T-cell (primary cell): Measurements from ENCODE around the gene ATAD3A. TPM values are rescaled to one million over a fixed set of nuclear protein-coding genes. Genes with fewer than 3 reads are reported as not detected.

Experiments
- ATAC-seq, 4 experiments: fragments of 200-7000 bp in 3 of 4; fragments of 150-1000 bp in 1 of 4; cut with Tn5 transposase; replicated peaks in 1 of 4; 1 replicate in 3 of 4; 2 replicates in 1 of 4; pipeline ENCODE4 v1.10.0; 2021; ENCODE audit warnings: moderate library complexity in 3 of 4, mild to moderate bottlenecking in 2 of 4, moderate number of reproducible peaks in 1 of 4
- CTCF ChIA-PET, 2 donors: fragments of 300-600 bp; sonication (Branson Sonifier 250); formaldehyde crosslinking; loops; one replicate each; lab custom pipeline; 2022; ENCODE audit warnings: antibody characterized with exemption in 2 of 2; lab: Charles Lee
- POLR2A ChIA-PET, 2 donors: fragments of 300-600 bp; sonication (Branson Sonifier 250); formaldehyde crosslinking; loops; one replicate each; lab custom pipeline; 2022; ENCODE audit warnings: antibody characterized with exemption in 2 of 2; lab: Charles Lee
- DNase-seq, 35 experiments: peaks; one replicate each; pipeline versions ENCODE4 v3.0.0 to v3.0.0-alpha.2; 2013 to 2023
- H3K27ac ChIP-seq: one replicate; pipeline ENCODE4 v1.5.1; 2013; ENCODE audit warnings: low read length
- H3K27me3 ChIP-seq, 2 experiments: replicated peaks in 1 of 2; 1 replicate in 1 of 2; 2 replicates in 1 of 2; pipeline versions ENCODE4 v1.6.1 to v1.7.0; 2013; ENCODE audit warnings: low read length in 1 of 2, mixed read lengths in 1 of 2; ENCODE audit not compliant: control insufficient read depth in 2 of 2, insufficient read depth in 2 of 2; ENCODE audit errors: extremely low read depth in 1 of 2
- H3K36me3 ChIP-seq, 2 donors: 1 replicate in 1 of 2; 2 replicates in 1 of 2; pipeline versions ENCODE4 v1.6.1 to v1.7.0; 2013; ENCODE audit warnings: low read length in 1 of 2; ENCODE audit not compliant: control insufficient read depth in 2 of 2, insufficient read depth in 1 of 2; ENCODE audit errors: extremely low read depth in 1 of 2
- H3K4me1 ChIP-seq, 2 experiments: 1 replicate in 1 of 2; 2 replicates in 1 of 2; pipeline versions ENCODE4 v1.6.1 to v1.7.0; 2013; ENCODE audit warnings: low read length in 2 of 2, mixed read lengths in 1 of 2; ENCODE audit not compliant: insufficient read depth in 2 of 2, control insufficient read depth in 1 of 2; ENCODE audit errors: extremely low read depth in 1 of 2
- H3K4me3 ChIP-seq, 2 donors: 1 replicate in 1 of 2; 2 replicates in 1 of 2; pipeline versions ENCODE4 v1.5.1 to v1.7.0; 2013; ENCODE audit warnings: mild to moderate bottlenecking in 2 of 2, low read length in 1 of 2, moderate library complexity in 1 of 2; ENCODE audit not compliant: control insufficient read depth in 1 of 2; ENCODE audit errors: extremely low read depth in 1 of 2
- H3K9me3 ChIP-seq: 2 replicates; pipeline ENCODE4 v1.7.0; 2013
- H3K27ac Mint-ChIP-seq, 2 donors: one replicate each; pipeline ENCODE4 v1.8.0; 2020 to 2021; ENCODE audit warnings: mild to moderate bottlenecking in 2 of 2, mixed read lengths in 2 of 2
- H3K27me3 Mint-ChIP-seq, 2 donors: one replicate each; pipeline ENCODE4 v1.8.0; 2021 to 2022; ENCODE audit warnings: mixed read lengths in 2 of 2
- H3K36me3 Mint-ChIP-seq: one replicate; pipeline ENCODE4 v1.8.0; 2021; ENCODE audit warnings: mixed read lengths
- H3K4me1 Mint-ChIP-seq, 3 donors: one replicate each; pipeline ENCODE4 v1.8.0; 2020 to 2022; ENCODE audit warnings: mixed read lengths in 3 of 3, mild to moderate bottlenecking in 1 of 3
- H3K4me3 Mint-ChIP-seq, 3 donors: one replicate each; pipeline ENCODE4 v1.8.0; 2020 to 2022; ENCODE audit warnings: mild to moderate bottlenecking in 3 of 3, mixed read lengths in 3 of 3, moderate library complexity in 3 of 3
- H3K9me3 Mint-ChIP-seq, 3 donors: one replicate each; pipeline ENCODE4 v1.8.0; 2020 to 2022; ENCODE audit warnings: mixed read lengths in 3 of 3
- WGBS: methylation state at CpG from one replicate; pipeline ENCODE4 v1.1.5; 2013; ENCODE audit warnings: missing lambda C conversion rate; ENCODE audit not compliant: insufficient coverage; 5-methylcytosine and 5-hydroxymethylcytosine counted together
- total RNA-seq, 35 experiments: library from RNA in 6 of 35; stranded (reverse) in 6 of 35; fragments of 120-200 nt in 1 of 35; gene quantifications; one replicate each; pipeline versions ENCODE4 v1.2.1 to v1.2.4 and lab custom pipeline; 2013 to 2026

ATAD3A gene
- total RNA-seq, 5 donors from 2014 or later (not counting 1 experiment from before 2014, with no cell fraction given): 24.6 to 42.5 (median 31.1) TPM

- H3K27me3 ChIP-seq: peaks cover 0 to 7% of the 10 kb centered on the region in 2 experiments
- no peak for DNase-seq
- Mint-ChIP-seq H3K9me3 (no peaks in the 10 kb centered on the region), H3K27ac (no peak overlapping the region), H3K4me1 (peaks cover 4 to 7% (median 4%) of the 10 kb centered on the region in 3 donors), H3K4me3 (no peak overlapping the region), H3K27me3 (no peaks in the 10 kb centered on the region), H3K36me3 (peaks cover 4% of the 10 kb centered on the region)
- H3K4me1 ChIP-seq: peaks cover 0 to 17% of the 10 kb centered on the region in 2 experiments
- ChIA-PET POLR2A (no interaction called here), CTCF (no interaction called here)
- ATAC-seq: no peak
- peaks cover 14 to 16% of the 10 kb centered on the region in 2 donors for H3K36me3 ChIP-seq
- WGBS: 82% methylated on average over 13 of the region's 19 CpGs
- no peak overlapping the region for H3K4me3 ChIP-seq
- no peak overlapping the region for H3K27ac ChIP-seq
- no peaks in the 10 kb centered on the region for H3K9me3 ChIP-seq
Measured at GRCh38 chr1:1543706-1544099, 31.7 kb downstream of the ATAD3A start.

GRCh38 chr1:1544544-1544943 lies 32.6 kb downstream of the ATAD3A start:
- DNase-seq: no peak
- H3K36me3 ChIP-seq: peaks cover 14 to 16% of the 10 kb centered on the region in 2 donors
- no peak overlapping the region for H3K27ac Mint-ChIP-seq
- H3K4me1 Mint-ChIP-seq: peaks cover 4 to 7% (median 4%) of the 10 kb centered on the region in 3 donors
- no peak overlapping the region for H3K4me3 ChIP-seq
- POLR2A ChIA-PET: no interaction called here
- peaks cover 4% of the 10 kb centered on the region for H3K36me3 Mint-ChIP-seq
- H3K27ac ChIP-seq: no peak overlapping the region
- H3K9me3 ChIP-seq: no peaks in the 10 kb centered on the region
- CTCF ChIA-PET: no interaction called here
- 82% methylated on average over 8 of the region's 10 CpGs for WGBS
- H3K4me1 ChIP-seq: peaks cover 0 to 9% of the 10 kb centered on the region in 2 experiments
- no peak overlapping the region for H3K4me3 Mint-ChIP-seq
- no peaks in the 10 kb centered on the region for H3K9me3 Mint-ChIP-seq
- H3K27me3 Mint-ChIP-seq: no peaks in the 10 kb centered on the region
- no peak for ATAC-seq
- no peaks in the 10 kb centered on the region for H3K27me3 ChIP-seq

GRCh38 chr1:1545946-1546737 lies 34.2 kb downstream of the ATAD3A start:
- Histone ChIP-seq H3K36me3 (peaks cover 12 to 16% of the 10 kb centered on the region in 2 donors), H3K9me3 (no peaks in the 10 kb centered on the region), H3K27me3 (no peaks in the 10 kb centered on the region), H3K27ac (no peak overlapping the region), H3K4me1 (peaks cover 0 to 2% of the 10 kb centered on the region in 2 experiments), H3K4me3 (no peak overlapping the region)
- DNase-seq (no peak), ATAC-seq (no peak)
- no peaks in the 10 kb centered on the region for H3K27me3 Mint-ChIP-seq
- no peak overlapping the region for H3K27ac Mint-ChIP-seq
- peaks cover 4 to 7% (median 4%) of the 10 kb centered on the region in 3 donors for H3K4me1 Mint-ChIP-seq
- H3K36me3 Mint-ChIP-seq: peaks cover 4% of the 10 kb centered on the region
- CTCF ChIA-PET: no interaction called here
- WGBS: 94% methylated on average over 18 of the region's 23 CpGs
- H3K4me3 Mint-ChIP-seq: no peak overlapping the region
- POLR2A ChIA-PET: no interaction called here
- no peaks in the 10 kb centered on the region for H3K9me3 Mint-ChIP-seq

GRCh38 chr1:1547011-1547410 lies 35.0 kb downstream of the ATAD3A start:
- no peak for DNase-seq
- Mint-ChIP-seq H3K4me3 (no peak overlapping the region), H3K36me3 (no peaks in the 10 kb centered on the region), H3K27ac (no peak overlapping the region), H3K27me3 (no peaks in the 10 kb centered on the region), H3K9me3 (no peaks in the 10 kb centered on the region), H3K4me1 (peaks cover 4 to 7% (median 5%) of the 10 kb centered on the region in 3 donors)
- ChIA-PET CTCF (interaction anchor here in 1 of 2 donors (0.5 kb wide), 1 partner anchor 27 kb away, joined by 3 read pairs; no protein-coding TSS in a partner anchor), POLR2A (no interaction called here)
- no peak overlapping the region for H3K4me3 ChIP-seq
- no peak overlapping the region for H3K27ac ChIP-seq
- H3K27me3 ChIP-seq: no peaks in the 10 kb centered on the region
- no peak for ATAC-seq
- peaks cover 0 to 5% of the 10 kb centered on the region in 2 experiments for H3K4me1 ChIP-seq
- peaks cover 5 to 15% of the 10 kb centered on the region in 2 donors for H3K36me3 ChIP-seq
- WGBS: 85% methylated on average over 5 of the region's 9 CpGs
- no peaks in the 10 kb centered on the region for H3K9me3 ChIP-seq

GRCh38 chr1:1547476-1547875 lies 35.5 kb downstream of the ATAD3A start:
- DNase-seq (no peak), ATAC-seq (no peak)
- no peak overlapping the region for H3K27ac Mint-ChIP-seq
- peaks cover under 1 to 11% of the 10 kb centered on the region in 2 donors for H3K36me3 ChIP-seq
- ChIA-PET CTCF (interaction anchor here in 1 of 2 donors (0.5 kb wide), 1 partner anchor 27 kb away, joined by 3 read pairs; no protein-coding TSS in a partner anchor), POLR2A (no interaction called here)
- no peak overlapping the region for H3K4me3 Mint-ChIP-seq
- no peaks in the 10 kb centered on the region for H3K27me3 Mint-ChIP-seq
- no peak overlapping the region for H3K4me3 ChIP-seq
- no peaks in the 10 kb centered on the region for H3K36me3 Mint-ChIP-seq
- peaks cover 4 to 7% (median 5%) of the 10 kb centered on the region in 3 donors for H3K4me1 Mint-ChIP-seq
- no peaks in the 10 kb centered on the region for H3K9me3 Mint-ChIP-seq
- no peaks in the 10 kb centered on the region for H3K9me3 ChIP-seq
- H3K4me1 ChIP-seq: peaks cover 0 to 5% of the 10 kb centered on the region in 2 experiments
- no peak overlapping the region for H3K27ac ChIP-seq
- 86% methylated on average over 15 of the region's 19 CpGs for WGBS
- no peaks in the 10 kb centered on the region for H3K27me3 ChIP-seq

GRCh38 chr1:1548591-1548990 lies 36.6 kb downstream of the ATAD3A start:
- H3K36me3 ChIP-seq: peaks cover 0 to 5% of the 10 kb centered on the region in 2 donors
- DNase-seq: no peak
- 91% methylated on average over 9 of the region's 14 CpGs for WGBS
- POLR2A ChIA-PET: no interaction called here
- no peak overlapping the region for H3K4me3 ChIP-seq
- no peaks in the 10 kb centered on the region for H3K9me3 Mint-ChIP-seq
- no peak for ATAC-seq
- no peaks in the 10 kb centered on the region for H3K27me3 Mint-ChIP-seq
- no peaks in the 10 kb centered on the region for H3K9me3 ChIP-seq
- CTCF ChIA-PET: no interaction called here
- no peak overlapping the region for H3K27ac Mint-ChIP-seq
- H3K4me1 Mint-ChIP-seq: peaks cover 4 to 7% (median 5%) of the 10 kb centered on the region in 3 donors
- no peak overlapping the region for H3K27ac ChIP-seq
- H3K4me1 ChIP-seq: peaks cover 0 to 5% of the 10 kb centered on the region in 2 experiments
- H3K36me3 Mint-ChIP-seq: no peaks in the 10 kb centered on the region
- H3K27me3 ChIP-seq: no peaks in the 10 kb centered on the region
- H3K4me3 Mint-ChIP-seq: no peak overlapping the region
